GM21526 (cell line): ENCODE data around the gene CIZ1.
A peak's percentile ranks its signal among the peaks of the same experiment; 100 is the strongest.

Source experiments
- ATAC-seq: cut with Tn5 transposase; IDR thresholded peaks from one replicate; pipeline ENCODE4 v1.9.1; 2021; ENCODE audit warnings: moderate library complexity; ENCODE audit not compliant: unreplicated experiment, low FRiP score

CIZ1 gene

DNA sequence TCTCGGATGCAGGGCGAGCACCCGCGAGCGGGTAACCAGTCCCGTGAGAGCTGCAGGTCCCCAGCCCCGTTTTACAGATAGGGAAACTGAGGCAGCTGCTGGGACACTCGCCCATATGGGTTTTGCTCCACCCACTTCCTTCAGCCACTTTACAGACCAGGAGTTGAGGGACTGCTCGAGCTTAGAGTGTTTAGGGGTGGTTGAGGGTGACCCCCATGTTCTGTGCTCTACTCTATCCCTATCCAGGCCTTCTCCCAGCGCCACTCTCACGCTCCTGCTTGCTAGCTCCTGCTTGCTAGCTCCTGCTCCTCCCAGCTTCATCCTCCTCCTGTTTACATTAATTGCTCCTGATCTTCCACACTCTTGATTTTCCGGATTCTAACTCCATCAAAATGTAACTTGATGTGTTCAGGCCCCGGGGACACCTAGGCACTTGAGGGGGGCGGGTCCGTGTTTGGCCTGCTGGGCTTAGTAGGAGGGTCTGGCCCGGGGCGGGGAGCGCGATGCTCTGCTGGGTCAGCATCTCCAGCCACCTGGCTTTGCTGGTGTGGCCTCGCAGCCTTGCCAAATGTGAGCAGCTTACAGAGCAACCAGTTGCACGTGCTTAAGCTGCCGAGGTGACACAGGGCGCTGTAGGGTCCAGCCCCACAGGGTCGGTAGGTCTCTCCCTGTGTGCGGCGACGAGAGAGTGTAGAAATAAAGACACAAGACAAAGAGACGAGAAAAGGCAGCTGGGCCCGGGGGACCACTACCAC is 62.4 kb downstream of the CIZ1 start:
- ATAC-seq = no peak

- peak; percentile 54 for ATAC-seq
These were observed 63.2 kb downstream of the CIZ1 start for GRCh38 chr9:128127990-128128835.

- peak; percentile 44 for ATAC-seq
These were observed 63.8 kb downstream of the CIZ1 start, which contains the start of gene PTGES2 for GRCh38 chr9:128127568-128127989. Gene PTGES2, minus strand, starts transcription at chr9:128127729. Its CDS starts 12 bp downstream, at chr9:128127717.

DNA sequence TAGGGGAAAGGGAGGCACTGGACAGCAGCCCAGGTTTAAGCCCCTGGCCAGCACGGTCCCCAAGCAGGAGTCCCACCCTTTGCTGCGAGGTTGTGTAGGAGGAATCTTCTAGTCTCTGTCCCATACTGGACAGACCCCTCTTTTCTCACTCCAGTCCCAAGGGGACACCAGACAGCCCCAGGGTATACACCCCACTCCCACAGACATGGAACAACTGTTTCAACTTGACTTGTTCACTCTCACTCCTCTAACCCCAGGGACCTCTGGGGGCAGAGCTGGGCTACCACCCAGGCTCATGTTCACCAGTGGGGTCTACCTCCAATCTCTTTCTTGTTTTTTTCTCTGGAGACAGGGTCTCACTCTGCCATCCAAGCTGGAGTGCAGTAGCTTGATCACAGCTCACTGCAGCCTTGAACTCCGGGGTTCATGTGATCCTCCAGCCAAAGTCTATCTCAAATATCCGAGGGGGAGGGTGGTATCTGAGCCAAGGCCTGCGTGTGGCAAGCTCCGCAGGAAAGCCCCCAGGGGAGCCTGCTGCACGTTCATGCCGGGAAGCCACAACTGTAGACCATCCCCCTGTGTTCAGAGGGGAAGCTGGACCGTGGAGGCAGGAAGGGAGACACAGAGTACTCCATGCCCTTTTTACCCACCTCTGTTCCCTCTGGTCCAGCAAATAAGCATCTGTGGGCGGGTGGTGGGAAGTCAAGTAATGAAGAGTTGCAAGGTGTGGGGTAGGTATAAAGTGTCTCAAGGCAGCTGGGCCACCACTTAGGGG is 65.6 kb downstream of the CIZ1 start:
- ATAC-seq = no peak

DNA sequence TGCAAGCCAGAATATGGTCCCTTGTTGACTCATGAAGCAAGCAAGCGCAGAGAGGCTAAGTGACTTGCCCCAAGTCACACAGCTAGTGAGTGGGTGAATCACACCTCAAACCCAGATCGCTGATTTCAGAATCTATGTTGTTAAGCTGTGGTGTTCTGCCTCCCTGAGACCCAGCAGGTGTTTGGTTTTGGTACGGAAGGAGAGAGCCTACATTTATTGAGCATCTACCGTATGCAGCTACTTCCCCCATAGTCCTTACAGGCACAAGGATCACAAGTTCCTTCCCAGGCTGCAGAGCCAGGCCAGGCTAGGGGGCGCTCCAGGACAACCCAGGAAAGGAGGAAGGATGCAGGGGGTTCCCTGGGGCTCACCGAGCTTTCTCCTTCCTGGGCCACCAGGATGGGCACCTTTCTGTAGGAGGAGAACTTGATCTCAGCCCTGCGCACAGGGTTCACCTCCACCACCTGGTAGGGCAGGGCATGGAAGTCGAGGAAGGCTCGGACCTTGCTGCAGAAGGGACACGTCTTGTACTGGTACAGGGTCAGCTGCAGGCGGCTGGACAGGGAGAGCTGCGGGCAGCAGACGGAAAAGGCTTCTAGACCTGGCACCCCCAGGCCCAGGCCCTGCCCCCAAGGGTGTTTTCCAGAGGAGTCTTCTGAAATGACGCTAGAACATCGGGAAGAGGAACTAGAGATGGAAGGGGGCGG is 66.3 kb downstream of the CIZ1 start:
- no peak for ATAC-seq

- no peak for ATAC-seq
These were observed 66.9 kb downstream of the CIZ1 start for GRCh38 chr9:128124451-128124850.

DNA sequence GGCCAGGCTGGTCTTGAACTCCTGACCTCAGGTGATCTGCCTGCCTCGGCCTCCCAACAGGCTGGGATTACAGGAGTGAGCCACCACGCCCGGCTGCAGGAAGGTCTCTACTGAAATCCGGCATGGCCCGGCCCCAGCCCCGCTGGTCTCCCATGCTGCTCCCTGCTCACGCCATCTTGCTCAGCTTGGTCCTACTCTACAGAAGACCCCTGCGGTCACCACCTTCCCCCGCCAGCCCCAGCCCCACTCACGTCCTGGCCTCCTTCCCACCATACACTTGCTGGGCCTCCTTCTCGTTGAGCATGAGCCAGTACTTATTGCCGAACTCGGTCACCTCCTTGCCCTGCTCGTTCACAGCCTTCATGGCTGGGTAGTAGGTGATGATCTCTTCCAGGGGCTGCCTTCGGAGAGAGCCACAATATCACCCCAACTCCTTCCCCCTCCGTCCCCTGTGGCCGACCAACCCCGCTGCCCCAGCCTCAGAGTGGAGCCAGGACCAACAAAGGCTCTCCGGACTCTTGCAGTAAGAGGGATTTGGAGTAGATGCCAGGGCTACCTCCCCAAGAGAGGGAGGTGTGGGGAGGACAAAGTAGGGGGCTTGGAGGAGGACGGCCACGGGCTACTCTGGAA is 67.8 kb downstream of the CIZ1 start:
- ATAC-seq = no peak

- no peak for ATAC-seq
These were observed 68.6 kb downstream of the CIZ1 start for GRCh38 chr9:128122809-128123175.

GRCh38 chr9:128121924-128122808 is 69.2 kb downstream of the CIZ1 start:
- no peak for ATAC-seq

- no peak for ATAC-seq
These were observed 69.9 kb downstream of the CIZ1 start for GRCh38 chr9:128121466-128121810.

- ATAC-seq = no peak
These were observed 70.5 kb downstream of the CIZ1 start for GRCh38 chr9:128120741-128121465.

GRCh38 chr9:128120061-128120740 is 71.2 kb downstream of the CIZ1 start:
- no peak for ATAC-seq

- ATAC-seq = no peak
These were observed 72.3 kb downstream of the CIZ1 start for GRCh38 chr9:128118971-128119665.

- ATAC-seq = no peak
These were observed 72.9 kb downstream of the CIZ1 start for GRCh38 chr9:128118472-128118857.

DNA sequence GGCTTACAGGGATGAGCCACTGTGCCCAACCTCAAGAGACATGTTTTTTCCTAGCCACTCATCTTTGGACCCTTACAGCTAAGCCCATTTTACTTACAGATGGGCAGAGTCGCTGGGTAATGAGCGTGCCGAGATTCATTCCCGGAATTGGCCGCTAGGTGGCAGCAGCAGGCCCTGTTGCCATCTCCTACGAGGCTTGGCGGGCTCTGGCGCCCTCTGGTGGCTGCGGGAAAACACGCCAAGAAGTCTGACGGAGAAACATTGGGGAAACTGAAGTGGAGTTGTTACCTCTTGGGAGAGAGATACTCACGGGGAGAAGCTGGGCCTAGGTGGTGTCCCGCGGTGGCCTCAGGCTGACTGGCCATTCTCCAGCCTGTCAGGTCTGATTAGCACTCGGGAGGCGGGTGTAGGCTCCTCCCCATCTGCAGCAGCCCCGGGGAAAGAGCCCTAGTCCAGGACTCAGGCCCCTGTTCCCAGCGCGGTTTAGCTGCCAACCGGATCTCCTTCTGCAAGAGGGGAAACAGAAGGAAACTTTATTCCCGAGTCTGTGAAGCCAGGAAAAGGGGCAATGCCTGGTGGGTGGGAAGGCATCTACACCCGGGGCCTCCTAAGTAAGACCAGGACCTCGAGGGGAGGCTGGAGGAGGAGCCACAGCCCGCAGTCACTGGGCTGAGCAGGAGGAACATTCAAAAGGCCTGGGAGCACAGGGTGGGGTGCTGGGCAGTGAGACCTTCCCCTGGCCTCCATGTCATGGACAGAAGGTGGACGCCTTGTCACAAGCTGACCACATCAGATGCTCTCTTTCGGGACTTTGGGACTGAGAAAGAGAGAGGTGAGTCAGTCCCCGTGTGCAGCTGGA is 73.5 kb downstream of the CIZ1 start:
- ATAC-seq = no peak
